ENCODE results near the gene AKR1B1.

Gene AKR1B1

DNA sequence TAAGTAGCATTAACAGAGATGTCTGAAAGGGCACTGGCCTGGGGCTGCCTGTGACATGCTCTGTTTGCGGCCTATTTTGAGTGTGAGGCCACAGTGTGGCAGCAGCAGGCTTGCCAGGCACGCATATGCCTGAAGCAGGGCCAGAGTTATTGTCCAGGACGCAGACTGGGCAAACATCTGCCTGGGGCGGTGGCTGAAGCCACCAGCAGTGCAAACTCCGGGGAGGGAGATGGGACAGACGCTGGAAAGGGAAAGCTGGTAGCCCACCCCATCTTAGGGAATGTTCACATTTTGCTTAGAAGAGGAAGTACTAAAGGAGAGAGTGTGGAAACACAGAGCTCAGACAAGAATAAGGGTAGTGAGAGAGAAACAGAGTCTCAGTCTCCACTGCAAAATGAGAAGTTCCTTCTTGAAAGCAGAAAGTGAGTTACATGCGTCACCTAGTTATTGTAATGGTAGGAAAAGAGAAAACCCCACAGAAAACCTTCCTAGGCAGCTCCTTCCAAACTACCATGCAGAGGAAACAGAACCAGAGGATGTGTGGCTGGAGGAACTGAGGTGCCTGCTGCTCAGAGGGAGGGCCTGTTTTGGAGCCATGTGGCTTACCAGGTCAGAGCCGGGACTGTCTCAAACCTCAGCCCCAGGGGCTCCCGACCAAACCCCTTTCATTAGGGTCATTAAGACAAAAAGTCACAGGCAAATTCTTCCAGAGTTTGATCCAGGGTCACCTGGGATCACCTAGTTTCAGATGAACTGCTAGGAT lies 14.5 kb downstream of the AKR1B1 start:
- no peak for DNase-seq (ENCODE audit: low read depth in 2 of 2)

GRCh38 chr7:134443396-134444070 lies 15.4 kb downstream of the AKR1B1 start:
- no peak for DNase-seq (ENCODE audit: low read depth in 2 of 2)

- DNase-seq (ENCODE audit: low read depth in 2 of 2): no peak
Measured at GRCh38 chr7:134442441-134443220, 16.3 kb downstream of the AKR1B1 start.

DNA sequence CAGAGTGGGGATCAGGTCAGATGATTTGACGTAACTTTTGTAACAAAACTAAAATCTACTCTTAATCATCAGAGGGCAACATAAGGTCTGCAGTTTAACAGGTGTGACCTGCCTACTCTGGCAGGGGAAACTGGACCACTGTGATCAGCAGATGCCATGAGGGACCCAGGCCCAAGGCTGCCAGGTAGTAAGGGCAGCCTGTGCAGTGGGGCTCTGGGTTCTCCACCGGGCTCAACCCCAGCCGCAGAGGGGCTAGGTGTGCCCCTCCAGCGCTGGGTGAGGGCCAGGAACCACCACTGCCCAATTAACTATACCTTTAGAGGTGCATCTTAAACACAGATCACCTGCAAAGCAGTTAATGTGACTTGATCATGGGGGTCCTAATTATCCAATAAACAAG lies 17.6 kb downstream of the AKR1B1 start:
- no peak for DNase-seq (ENCODE audit: low read depth in 2 of 2)

- no peak for DNase-seq (ENCODE audit: low read depth in 2 of 2)
Measured at GRCh38 chr7:134440476-134440875, 18.4 kb downstream of the AKR1B1 start.

- DNase-seq (ENCODE audit: low read depth in 2 of 2): no peak
Measured at GRCh38 chr7:134440067-134440466, 18.8 kb downstream of the AKR1B1 start.

GRCh38 chr7:134438946-134439345 lies 20.0 kb downstream of the AKR1B1 start:
- no peak for DNase-seq (ENCODE audit: low read depth in 2 of 2)

DNA sequence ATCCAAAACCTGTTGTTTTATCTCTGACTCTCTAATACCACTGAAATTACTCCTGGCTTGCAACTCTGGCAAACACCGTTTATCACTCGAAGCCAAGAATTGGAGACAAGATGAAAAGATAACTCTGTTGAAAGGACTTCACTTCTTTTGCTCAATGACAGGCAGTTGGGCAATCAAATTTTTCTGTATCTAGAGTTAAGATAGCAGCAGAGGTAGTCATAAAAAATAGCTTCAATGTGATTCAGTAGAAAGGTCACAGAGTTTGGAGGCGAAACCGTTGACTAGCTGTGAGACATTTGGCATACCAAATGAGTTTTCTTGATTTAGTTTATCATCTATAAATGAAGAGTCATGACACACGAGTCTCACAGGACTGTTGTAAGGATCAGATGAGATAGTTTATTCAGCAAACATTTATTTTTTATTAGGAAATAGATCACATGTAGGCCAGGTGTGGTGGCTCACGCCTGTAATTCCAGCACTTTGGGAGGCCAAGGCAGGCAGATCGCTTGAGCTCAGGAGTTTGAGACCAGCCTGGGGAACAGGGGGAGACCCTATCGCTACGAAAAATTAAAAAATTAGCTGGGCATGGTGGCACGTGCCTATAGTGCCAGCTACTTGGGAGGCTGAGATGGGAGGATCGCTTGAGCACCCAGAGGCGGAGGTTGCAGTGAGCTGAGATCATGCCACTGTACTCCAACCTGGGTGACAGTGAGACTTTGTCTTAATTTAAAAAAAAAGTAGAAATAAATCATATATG lies 23.6 kb downstream of the AKR1B1 start:
- no peak for DNase-seq (ENCODE audit: low read depth in 2 of 2)

DNA sequence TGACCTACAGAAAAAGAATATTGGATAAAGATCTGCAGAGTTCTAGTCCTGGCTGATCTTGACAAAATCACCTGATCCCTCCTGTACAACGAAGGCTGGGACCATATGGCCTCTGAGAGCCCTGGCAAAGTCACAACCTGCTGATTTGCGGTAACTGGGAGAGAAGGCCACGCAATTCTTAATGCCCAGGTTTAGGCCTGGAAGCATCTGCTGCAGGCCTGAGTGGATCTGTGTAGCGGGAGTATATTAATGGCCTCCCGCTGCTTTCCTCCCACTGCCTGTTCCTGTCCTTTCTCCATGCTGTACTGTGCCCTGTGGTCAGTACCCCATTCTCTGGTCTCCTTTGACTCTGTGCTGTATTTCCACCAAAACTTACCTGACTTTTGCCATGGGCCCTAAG lies 24.2 kb downstream of the AKR1B1 start:
- no peak for DNase-seq (ENCODE audit: low read depth in 2 of 2)

- DNase-seq (ENCODE audit: low read depth in 2 of 2): no peak
Measured at GRCh38 chr7:134433430-134433829, 25.5 kb downstream of the AKR1B1 start.

GRCh38 chr7:134432296-134433152 lies 26.4 kb downstream of the AKR1B1 start:
- DNase-seq (ENCODE audit: low read depth in 2 of 2): peak; percentile 41 to 55

DNA sequence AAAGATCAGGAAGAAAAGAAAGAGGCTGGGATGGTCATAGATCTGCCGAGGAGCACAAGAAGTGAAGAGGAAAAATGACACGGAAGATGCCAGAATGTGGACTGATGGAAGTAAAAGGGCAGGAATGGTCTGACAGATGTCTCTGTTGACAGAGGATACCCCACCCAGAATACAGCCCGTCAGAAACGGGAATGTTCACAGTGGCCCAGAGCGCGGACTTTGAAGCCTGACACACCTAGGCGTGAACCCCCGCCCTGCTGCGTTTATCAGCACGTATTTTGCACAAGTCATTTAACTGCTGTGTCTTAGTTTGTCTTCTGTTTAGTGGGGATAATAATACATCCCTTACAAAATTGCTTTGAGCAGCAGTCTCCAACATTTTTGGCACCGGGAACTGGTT lies 27.1 kb downstream of the AKR1B1 start:
- DNase-seq (ENCODE audit: low read depth in 2 of 2): no peak

- DNase-seq (ENCODE audit: low read depth in 2 of 2): no peak
Measured at GRCh38 chr7:134429481-134429880, 29.4 kb downstream of the AKR1B1 start.

- DNase-seq (ENCODE audit: low read depth in 2 of 2): no peak
Measured at GRCh38 chr7:134428942-134429341, 30.0 kb downstream of the AKR1B1 start.

DNA sequence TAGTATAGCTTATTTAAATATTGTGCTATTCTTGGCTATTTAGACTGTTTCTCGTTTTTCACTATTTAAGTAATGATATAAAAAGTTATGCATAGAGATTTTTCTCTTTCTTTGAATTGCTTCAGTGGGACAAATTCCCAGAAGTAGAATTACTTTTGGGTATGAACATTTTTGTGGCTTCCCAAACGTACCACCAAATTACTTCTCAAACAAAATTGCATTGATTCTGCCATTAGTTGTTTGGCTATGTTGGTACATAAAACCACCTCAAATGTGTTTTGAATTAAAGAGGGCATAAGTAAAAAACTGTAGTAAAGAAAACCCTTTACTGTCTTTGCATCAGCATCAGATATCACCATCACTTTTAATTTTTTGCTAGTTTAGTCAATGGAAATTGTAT lies 31.0 kb downstream of the AKR1B1 start:
- DNase-seq (ENCODE audit: low read depth in 2 of 2): no peak

DNA sequence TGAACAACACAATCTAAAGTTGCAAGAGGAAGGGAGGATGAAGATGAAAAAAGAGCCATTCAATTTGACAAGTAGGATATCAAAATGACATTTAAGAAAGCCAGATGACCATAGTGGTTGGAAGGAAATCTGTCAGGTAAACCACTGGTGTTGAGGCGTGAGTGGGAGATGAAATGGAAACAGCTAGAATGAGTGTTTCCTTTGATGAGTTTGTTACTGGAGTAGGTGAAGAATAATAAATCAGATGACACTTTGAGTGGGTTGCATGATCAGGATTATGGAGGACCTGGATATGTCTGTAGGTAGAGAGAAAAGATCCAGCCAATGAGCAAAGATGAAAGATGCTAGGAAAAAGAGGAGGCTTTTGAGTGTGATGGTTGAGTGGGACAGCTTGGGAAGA lies 33.1 kb downstream of the AKR1B1 start:
- DNase-seq (ENCODE audit: low read depth in 2 of 2): no peak

GRCh38 chr7:134422638-134423037 lies 36.3 kb downstream of the AKR1B1 start:
- DNase-seq (ENCODE audit: low read depth in 2 of 2): no peak

- DNase-seq (ENCODE audit: low read depth in 2 of 2): no peak
Measured at GRCh38 chr7:134422008-134422407, 36.9 kb downstream of the AKR1B1 start.

GRCh38 chr7:134420424-134421125 lies 38.3 kb downstream of the AKR1B1 start:
- no peak for DNase-seq (ENCODE audit: low read depth in 2 of 2)

DNA sequence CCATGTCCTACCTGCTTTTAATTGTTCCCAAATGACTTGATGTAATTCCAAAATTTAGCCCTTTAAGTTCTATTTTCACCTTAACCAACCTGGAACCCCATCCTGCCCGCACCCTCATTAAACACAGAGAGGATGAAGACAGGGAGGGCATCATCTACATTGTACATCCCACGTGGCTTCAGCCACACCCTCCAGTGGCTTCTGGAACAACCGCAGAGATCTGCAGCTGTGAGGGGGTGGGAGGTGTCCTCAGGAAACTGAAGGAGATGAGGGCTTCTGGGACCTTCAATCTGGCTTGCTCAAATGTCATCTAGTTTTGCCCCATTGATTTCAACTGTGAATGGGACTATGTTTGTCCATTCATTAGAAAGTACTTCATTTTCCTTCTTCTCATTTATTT lies 39.0 kb downstream of the AKR1B1 start:
- no peak for DNase-seq (ENCODE audit: low read depth in 2 of 2)
